HEK293 (cell line): Measurements from ENCODE around the gene GRB14.

ENCODE experiments used
- KLF1 ChIP-seq: fragments of 450-650 bp; formaldehyde crosslinking; IDR thresholded peaks from 2 replicates; pipeline ENCODE4 v1.5.1; 2016; ENCODE audit warnings: missing biosample characterization, missing genetic modification characterization
- ZNF16 ChIP-seq: fragments of 450-650 bp; formaldehyde crosslinking; IDR thresholded peaks from 2 replicates; pipeline ENCODE4 v1.5.1; 2016; ENCODE audit warnings: low read depth, missing biosample characterization, missing genetic modification characterization
- TF ChIP-seq, protein P1 (sequence below): fragments of 450-650 bp; formaldehyde crosslinking; IDR thresholded peaks from 2 replicates; pipeline ENCODE4 v1.5.1; 2016; ENCODE audit warnings: missing biosample characterization, missing genetic modification characterization
- TF ChIP-seq, protein P2 (sequence below): sonication (generic); formaldehyde crosslinking; IDR thresholded peaks from 2 replicates; pipeline ENCODE4 v1.8.1; 2022; ENCODE audit warnings: mild to moderate bottlenecking, moderate library complexity, missing genetic modification reagents

DNA sequence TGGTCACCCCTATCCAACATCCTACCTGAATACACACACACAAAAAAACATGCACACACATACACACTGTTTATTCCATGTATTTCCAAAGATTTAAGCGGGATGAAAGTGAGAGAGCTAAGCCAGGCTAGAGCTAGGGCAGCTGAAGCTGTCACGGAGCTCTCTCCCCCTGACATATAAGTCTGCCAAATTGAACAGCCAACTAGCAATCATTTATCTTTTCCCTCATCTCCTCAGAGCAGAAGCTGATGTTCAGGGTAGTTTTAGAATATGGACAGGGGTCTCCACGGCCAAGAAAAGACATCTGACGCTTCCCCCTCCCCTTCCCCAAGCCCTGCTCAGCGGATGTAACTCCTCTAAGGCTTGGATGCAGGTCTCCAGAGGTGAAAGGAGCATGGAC lies 171.6 kb downstream of the GRB14 start:
- TF ChIP-seq ZNF16 (tag by site-specific recombination) (no peak), KLF1 (tag by site-specific recombination) (no peak)
- TF ChIP-seq, protein P1, sequence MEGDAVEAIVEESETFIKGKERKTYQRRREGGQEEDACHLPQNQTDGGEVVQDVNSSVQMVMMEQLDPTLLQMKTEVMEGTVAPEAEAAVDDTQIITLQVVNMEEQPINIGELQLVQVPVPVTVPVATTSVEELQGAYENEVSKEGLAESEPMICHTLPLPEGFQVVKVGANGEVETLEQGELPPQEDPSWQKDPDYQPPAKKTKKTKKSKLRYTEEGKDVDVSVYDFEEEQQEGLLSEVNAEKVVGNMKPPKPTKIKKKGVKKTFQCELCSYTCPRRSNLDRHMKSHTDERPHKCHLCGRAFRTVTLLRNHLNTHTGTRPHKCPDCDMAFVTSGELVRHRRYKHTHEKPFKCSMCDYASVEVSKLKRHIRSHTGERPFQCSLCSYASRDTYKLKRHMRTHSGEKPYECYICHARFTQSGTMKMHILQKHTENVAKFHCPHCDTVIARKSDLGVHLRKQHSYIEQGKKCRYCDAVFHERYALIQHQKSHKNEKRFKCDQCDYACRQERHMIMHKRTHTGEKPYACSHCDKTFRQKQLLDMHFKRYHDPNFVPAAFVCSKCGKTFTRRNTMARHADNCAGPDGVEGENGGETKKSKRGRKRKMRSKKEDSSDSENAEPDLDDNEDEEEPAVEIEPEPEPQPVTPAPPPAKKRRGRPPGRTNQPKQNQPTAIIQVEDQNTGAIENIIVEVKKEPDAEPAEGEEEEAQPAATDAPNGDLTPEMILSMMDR (tag by site-specific recombination) = no peak
- TF ChIP-seq, protein P2, sequence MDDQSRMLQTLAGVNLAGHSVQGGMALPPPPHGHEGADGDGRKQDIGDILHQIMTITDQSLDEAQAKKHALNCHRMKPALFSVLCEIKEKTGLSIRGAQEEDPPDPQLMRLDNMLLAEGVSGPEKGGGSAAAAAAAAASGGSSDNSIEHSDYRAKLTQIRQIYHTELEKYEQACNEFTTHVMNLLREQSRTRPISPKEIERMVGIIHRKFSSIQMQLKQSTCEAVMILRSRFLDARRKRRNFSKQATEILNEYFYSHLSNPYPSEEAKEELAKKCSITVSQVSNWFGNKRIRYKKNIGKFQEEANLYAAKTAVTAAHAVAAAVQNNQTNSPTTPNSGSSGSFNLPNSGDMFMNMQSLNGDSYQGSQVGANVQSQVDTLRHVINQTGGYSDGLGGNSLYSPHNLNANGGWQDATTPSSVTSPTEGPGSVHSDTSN = no peak
